ENCODE measurements around the gene STX7.

Gene STX7

DNA sequence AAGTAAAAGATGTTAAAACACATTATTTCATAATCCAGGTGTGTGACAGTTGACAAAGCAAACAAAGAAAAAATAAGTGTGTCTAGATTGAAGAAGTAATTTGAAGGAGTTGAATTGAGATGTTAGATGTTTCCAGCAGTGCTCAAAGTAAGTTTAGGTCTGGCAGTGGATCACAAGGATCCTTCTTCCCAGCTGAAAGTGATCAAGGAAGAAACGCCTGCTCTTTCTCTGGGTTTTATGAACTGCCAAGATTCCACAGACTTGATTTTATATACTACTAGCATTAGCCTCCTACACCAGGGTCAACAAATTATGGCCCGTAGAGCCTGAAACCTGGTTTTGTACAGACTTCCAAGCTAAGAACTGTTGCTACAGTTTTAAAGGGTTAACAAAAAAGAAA, 30.3 kb downstream of the STX7 start:
- H3K4me3 ChIP-seq (ENCODE audit: low read length): no peak overlapping the region
- no peak for DNase-seq (ENCODE audit: low read depth, low spot score)

DNA sequence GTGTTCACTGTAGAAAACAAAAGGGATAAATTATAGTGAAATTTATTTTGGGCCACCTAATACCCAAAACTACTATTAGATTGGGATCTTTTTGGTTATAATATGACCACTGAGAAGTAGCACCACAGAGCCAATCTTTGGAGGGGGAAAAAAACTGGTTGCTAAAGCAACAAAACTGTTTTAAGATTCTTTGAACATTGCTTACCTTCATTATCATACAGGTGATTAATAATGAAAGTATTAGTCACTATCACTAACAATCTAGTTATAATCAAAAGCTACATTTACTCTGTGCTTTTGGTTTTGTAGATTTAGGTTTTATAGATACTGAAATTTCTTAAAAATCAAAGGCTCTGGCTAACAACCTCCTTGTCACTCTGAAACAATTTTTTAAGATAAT, 31.7 kb downstream of the STX7 start:
- no peak for DNase-seq (ENCODE audit: low read depth, low spot score)
- H3K4me3 ChIP-seq (ENCODE audit: low read length): no peak overlapping the region

DNA sequence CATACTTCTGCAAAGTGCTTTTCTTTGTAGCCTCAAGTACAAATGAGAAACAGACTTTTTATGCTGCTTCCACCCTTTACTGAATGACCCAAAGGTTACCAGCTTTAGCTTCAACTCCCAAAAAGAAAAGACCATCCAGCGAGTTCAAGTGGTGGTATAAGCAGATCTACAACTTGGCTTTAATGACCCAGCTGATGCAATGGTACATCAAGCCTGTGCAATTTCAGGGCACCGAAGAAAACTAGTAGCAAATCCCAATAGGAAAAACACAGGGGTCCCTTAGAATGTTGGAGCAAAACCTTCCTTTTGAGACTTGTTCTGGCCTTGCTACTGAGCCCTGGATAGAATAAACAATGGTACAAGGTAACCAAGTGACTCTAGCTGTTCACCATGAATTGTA, 33.8 kb downstream of the STX7 start:
- no peak overlapping the region for H3K4me3 ChIP-seq (ENCODE audit: low read length)
- no peak for DNase-seq (ENCODE audit: low read depth, low spot score)

DNA sequence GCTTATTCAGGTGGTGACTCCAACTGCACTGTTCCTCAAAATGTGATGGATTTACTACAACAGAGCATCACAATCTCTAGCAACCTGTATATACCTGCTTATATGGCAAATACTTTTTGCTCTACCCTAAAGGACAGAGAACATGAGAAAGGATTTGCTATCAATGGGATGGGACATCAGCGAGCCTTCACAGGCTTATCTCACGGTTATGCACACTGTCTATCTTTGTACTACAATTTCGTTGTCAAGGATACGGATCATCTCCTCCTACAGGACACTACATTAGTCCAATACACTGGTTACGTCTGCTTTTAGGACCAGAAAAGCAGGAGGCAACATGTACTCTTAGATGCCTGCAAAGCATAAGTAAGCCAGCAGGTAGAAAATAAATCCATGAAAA, 34.2 kb downstream of the STX7 start:
- H3K4me3 ChIP-seq (ENCODE audit: low read length): no peak overlapping the region
- DNase-seq (ENCODE audit: low read depth, low spot score): no peak

DNA sequence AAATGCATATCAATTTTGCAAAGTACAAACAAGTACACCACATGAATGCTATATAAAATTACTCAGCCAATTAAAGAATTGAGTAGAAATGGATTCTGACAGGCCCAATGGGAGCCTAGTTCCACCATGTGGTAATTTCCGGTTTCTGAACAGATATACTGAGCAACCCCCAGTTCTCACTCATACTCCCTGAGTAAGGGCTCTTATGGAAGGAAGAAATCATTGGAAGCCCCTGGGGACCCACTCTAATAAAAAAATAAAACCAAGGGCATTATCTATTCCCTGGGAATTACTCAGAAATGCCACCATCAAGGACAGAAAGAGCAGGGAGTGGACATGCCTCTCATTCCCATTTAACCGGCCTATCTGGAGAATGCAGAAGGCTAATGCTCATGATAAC, 34.6 kb downstream of the STX7 start:
- H3K4me3 ChIP-seq (ENCODE audit: low read length): no peak overlapping the region
- DNase-seq (ENCODE audit: low read depth, low spot score): no peak

DNA sequence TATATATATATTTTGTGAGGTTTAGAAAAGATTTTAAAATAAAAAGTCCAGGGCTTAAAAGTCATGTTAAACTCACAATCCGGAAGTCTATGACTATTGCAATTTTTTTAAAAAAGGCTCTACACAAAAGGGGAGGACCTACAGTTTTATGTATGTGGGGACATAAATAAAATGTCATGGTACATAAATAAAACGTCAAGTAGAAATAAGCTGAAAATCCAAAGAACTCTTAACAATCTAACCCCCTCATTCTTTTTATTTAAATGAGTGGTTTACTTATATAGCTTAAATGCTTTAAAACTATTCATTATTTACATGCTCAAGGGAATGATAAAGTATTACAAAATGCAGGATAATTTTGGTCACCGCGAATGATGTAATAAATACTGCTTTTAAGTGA, 36.2 kb downstream of the STX7 start:
- DNase-seq (ENCODE audit: low read depth, low spot score): no peak
- no peak overlapping the region for H3K4me3 ChIP-seq (ENCODE audit: low read length)

DNA sequence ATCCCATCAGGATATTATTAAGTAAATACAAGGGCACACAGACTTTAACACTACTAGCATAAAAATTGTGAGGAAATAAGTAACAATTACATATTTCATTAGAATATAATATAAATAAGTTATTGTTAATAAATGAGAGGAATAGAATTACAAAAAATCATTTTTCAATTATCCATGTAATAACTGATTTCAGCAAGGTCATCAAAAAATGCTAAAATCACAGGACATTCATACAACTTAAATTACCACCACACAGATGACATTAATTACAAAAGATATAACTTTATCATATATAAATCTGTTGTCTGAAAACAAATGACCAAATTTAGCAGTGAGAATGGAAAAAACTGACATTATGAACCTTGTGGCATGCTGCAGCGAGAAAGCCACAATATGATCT, 37.0 kb downstream of the STX7 start:
- no peak for DNase-seq (ENCODE audit: low read depth, low spot score)
- no peak overlapping the region for H3K4me3 ChIP-seq (ENCODE audit: low read length)

DNA sequence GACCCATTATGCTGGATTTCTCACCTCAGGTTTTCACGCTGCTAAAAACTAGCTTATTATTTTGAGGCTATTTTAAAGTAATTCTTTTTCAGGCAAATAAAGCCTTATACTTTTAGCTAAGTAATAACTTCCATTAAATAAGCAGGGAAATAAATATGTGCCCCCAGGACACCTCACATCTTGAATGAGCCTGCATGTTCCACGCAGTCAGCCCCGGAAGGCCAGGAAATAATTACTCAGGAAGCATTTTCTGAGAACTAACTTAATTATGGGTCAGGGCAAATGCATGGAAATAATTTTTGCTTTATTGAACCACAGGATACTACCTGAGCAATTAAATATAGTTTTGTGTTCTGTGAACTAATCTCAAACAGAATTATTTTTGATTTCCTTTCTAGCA, 41.1 kb downstream of the STX7 start:
- no peak overlapping the region for H3K4me3 ChIP-seq (ENCODE audit: low read length)
- no peak for DNase-seq (ENCODE audit: low read depth, low spot score)

DNA sequence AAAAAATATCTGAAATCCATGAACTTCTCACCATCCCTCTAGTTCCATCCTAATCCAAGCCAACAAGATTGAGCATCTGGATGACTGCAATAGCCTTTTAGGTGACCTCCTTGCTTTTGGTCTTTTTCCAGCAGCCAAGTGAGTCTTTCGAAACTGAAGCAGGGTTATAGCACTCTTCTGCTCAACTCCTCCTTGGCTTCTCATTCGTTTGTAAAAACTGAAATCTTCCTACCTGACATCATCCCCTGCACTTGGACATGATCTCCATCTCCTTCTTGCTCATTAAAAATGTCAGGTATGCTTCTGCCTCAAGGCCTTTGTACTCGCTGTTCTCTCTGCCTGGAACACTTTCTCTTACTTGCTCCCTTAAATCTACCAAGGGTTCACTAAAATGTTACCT, 46.0 kb downstream of the STX7 start:
- H3K4me3 ChIP-seq (ENCODE audit: low read length): no peak overlapping the region
- DNase-seq (ENCODE audit: low read depth, low spot score): no peak

DNA sequence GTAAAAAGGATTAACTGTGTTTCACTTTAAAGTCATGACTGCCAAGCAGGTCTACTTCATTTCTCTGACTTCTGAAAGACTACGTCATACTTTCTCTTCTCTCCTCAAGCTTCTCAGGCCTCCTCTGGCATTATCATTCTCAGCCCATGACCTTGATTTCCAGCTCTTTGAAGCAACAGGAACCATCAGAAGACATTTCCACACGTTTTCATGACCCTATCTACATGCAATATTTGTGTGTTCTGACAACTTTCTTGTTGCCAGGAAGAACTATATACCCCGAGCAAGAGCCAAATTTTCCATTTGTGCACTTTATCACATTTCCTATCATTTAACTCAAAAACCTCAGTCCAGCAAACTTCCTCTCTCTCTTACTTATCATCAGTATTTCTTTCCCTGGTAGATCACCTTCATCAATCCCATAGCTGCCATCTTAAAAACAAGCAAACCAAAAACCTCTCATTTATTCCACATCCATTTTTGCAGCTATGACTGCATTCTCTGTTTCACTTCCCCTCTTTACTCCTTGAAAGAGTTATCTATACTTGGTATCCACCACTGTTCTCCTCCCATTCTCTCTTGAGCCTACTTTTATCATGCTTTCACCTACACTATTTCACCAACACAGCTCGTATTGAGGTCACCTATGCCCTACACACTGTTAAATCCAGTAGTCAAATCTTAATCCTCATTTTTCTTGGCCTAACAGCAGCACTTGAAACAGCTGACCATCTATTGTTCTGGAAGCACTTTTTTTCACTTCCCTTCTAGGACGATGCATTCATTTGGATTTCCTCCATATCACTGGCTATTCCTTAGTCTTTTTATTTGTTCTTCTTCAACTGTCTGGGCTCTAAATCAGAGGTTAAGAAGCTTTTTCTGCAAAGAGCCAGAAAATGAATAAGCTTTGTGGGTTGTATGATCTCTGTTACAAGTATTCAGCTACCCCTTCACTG, 47.1 kb downstream of the STX7 start:
- H3K4me3 ChIP-seq (ENCODE audit: low read length): no peak overlapping the region
- no peak for DNase-seq (ENCODE audit: low read depth, low spot score)

DNA sequence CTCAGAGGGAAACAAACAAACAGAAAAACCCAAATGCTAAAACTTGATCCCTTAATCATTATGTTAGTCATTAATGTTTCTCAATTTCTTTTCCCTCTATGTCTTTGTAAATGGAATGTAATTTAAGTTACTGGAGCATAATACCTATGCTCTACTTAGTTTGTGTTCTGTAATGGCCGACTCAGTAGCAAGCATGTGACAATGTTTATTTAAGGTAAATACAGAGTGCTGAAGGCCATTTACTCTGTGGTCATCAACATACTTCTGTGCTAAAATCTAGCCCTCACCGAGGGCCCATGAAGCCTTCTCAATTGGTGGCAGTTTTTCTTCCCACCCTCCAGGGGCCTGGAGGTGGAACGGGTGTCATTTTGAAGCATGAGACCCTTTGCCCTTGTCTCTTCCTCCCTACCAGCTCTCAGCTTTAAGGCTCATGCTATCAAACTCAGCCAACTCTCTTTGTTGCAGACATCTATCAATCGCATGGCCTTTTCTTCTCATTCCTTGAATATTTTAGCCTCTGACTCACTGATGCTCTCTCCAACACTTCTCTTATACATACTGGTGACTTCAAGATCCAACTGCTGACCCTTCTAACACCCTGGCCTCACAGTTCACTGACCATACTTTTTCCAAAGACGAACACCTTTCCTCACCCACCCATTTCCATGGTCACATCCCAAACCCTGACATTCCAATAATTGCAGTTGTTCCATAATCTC, 48.2 kb downstream of the STX7 start:
- H3K4me3 ChIP-seq (ENCODE audit: low read length): no peak overlapping the region

DNA sequence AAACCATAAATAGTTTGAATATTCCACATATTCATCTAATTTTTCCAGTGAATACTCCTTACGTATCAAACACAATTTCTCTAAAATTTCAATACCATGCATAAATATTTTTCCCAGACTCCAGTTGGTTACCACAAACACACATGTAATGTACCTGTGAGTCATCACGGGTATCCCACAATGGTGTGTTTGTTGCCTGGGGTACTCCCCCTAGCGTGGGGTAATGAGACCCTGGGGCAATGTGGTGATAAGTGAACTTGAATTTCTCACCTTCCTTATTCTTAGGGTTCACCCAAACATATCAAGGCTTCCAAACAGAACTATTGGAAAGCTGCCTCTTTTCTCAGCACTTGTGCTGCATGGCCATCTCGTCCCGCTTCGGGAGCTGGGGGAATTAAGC, 51.0 kb downstream of the STX7 start:
- no peak overlapping the region for H3K4me3 ChIP-seq (ENCODE audit: low read length)
- DNase-seq (ENCODE audit: low read depth, low spot score): no peak

More for the DNA sequence above, 48.2 kb downstream of the STX7 start:
- no peak for DNase-seq (ENCODE audit: low read depth, low spot score)

DNA sequence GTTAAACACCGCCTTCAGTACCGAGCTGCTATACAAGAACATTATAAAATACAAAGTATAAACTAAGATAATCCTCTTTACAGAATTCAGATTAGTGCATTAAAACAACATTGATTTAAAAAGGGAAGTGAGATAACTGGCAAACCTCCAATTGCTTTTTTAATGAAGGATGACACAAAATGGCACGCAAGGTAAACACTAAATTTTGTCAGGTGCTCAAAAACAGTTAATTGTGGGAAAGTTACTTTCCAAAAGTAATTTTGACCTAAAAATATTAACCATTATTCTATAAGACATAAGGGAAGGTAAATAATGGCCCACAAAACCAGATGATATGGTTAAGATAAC, 53.3 kb downstream of the STX7 start:
- no peak overlapping the region for H3K4me3 ChIP-seq (ENCODE audit: low read length)
- DNase-seq (ENCODE audit: low read depth, low spot score): no peak

DNA sequence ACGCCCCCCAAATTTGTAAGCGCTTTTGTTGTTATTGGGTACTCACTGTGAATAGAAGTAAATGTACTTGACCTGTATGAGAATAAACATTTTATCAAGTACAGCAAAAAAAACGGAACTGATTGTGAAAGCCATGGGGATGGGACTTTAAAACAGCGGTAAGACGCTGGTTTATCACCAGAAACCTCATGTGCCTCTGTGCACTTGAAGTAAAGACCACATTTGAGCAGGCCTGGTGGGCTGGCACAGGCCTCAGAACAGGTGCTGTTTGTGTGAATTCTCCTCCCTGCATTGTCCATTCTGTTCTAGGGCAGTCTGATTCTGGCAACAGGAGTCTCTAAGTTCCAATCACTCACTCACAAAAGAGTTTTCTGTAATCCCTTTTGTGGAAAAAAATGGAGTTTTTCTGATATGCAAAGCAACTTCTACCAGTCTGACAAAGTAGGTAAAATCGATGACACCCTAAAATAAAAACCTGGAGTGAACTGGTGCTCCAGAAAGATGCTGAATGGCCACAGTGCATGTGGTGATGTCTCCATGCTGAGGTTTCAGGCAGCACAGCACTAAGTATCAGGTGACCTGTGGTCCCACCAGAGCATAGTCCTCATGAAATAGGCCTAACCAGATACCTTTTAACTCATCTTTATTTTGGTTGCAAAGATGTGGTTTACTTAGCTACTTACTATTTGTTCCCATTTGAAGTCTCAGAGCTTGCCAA, 53.9 kb downstream of the STX7 start:
- no peak for DNase-seq (ENCODE audit: low read depth, low spot score)
- no peak overlapping the region for H3K4me3 ChIP-seq (ENCODE audit: low read length)

DNA sequence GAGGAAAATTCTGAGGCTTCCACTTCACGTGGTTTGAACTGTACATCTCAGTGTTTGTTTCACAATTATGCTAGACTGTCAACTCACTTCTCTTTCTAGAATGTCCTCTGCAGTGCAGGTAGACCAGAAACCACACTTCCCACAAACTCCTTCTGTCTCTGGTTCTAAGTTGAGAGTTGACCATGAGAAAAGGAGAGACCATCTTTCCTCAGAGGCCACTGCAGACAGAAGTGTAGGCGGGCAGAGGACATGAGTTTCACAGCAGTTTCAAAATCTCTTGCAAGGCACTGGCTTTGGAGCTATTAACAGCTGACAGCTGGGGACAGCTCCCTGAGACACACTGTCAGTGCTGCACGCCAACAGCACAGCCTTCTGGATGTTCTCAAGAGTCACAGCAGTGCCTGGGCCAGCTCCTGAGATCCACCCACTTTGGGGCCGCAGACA, 56.2 kb downstream of the STX7 start:
- H3K4me3 ChIP-seq (ENCODE audit: low read length): no peak overlapping the region
- DNase-seq (ENCODE audit: low read depth, low spot score): no peak

DNA sequence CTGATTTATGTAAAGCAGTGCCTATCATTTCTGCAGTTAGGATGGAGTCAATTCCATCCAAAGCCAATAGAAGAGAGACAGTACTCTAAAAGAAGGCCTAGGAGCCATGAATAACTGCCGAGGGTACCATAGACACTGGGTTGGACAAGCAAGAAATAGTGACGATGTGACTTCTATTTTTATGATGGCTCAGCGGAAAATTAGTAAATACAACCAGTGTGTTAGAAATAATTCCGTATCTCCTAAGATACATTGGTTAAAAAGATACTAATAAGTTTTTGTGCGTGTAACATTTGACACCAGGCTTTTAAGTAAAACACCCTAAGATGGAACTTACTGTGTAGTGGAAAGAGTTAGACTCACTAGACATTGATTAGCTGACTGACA, 66.1 kb downstream of the STX7 start:
- H3K4me3 ChIP-seq (ENCODE audit: low read length): no peak overlapping the region
- DNase-seq (ENCODE audit: low read depth, low spot score): no peak

DNA sequence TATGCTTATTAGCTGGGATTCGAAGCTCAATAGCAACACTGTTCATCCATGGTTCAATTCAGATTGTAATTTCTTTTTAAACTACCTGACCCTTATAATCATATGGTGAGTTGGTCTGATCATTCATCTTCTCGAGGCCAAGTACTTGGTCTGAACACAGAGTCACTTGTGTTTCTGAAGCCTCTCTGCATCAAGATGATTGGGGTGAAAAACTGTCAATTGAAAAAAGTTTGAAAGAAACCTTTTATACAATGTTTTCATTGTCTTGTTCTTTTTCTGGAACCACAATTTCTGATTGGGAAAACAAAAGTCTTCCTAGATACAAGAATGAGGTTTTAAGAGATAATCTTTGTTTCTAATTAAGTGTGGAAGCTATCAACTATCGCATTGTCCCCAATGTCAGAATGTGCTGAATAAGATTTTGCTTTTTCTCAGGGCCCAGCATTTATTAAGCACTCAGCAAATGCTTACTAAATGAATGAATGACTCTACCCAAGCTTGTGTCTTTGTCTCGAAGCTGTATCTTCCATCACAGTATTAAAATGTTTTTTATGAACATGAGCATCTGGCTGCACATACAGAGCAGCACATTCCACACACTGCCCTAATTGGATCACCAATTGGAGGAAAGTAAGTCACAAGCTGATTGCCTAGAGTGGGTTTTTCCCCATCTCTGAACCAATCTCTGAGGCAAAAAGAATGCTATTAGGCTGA, 66.6 kb downstream of the STX7 start:
- DNase-seq (ENCODE audit: low read depth, low spot score): no peak

DNA sequence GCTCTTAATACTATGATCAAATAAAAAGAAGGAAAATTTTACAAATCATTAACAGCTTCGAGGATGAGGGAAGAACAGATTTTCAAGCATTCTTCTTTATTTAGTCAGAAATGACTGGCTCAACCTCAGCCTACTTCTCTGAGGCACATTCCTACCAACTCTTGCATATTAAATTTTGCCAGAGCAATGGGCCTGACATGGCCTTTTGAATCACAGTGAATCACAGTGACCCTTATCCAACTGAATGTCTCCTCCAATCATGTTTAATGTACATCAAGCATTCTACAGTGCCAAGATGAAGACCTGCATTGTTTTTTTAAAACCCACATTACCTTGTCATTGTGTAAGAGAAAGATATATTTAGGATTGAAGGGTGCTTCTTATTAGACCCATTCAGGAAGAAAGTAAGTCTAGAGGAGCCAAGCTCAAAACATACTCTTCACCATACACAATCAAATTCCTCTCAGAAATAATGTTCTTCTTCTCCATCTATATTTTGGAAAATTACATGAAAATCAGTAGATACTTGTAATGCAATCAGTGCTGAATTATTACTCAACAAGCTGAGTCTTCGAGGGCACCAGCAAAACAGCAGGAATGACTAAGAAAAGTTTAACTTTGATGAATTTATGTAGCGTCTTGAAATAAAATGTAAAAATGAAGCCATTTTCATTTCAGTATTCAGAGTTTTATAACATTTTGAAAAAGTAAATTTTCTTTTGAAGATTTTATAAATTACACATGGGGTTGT, 67.5 kb downstream of the STX7 start:
- H3K4me3 ChIP-seq (ENCODE audit: low read length): no peak overlapping the region
- no peak for DNase-seq (ENCODE audit: low read depth, low spot score)

More for the DNA sequence above, 66.6 kb downstream of the STX7 start:
- H3K4me3 ChIP-seq (ENCODE audit: low read length): no peak overlapping the region

DNA sequence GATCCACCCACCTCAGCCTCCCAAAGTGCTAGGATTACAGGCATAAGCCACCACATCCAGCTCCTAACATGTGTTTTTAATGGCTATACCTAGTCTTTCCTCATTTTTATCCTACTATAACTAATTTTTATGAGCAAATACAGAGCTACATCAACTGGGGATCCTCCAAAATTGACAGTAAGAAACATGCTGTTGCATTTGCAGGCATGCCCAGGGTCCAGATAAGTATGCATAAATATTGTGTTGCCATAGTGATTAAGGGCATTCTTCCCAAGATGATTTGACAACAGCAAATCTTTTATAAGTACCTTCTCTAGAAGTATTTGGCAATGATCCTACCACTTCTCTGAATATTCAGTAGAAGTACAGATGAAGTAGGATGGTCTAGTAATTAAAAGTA, 69.7 kb downstream of the STX7 start:
- H3K4me3 ChIP-seq (ENCODE audit: low read length): no peak overlapping the region
- DNase-seq (ENCODE audit: low read depth, low spot score): no peak

Measured in Jurkat, Clone E6-1 (cell line).